Activated CD8-positive, alpha-beta T cell treated with anti-CD3 and anti-CD28 coated beads for 36 hours (primary cell): ENCODE measurements around the gene TBC1D22A. TPM values are rescaled to one million over a fixed set of nuclear protein-coding genes. Genes with fewer than 3 reads are reported as not detected.

Experiments
- ATAC-seq: fragments of 200-7000 bp; cut with Tn5 transposase; one replicate; pipeline ENCODE4 v1.10.0; 2021; ENCODE audit warnings: mild to moderate bottlenecking, moderate library complexity
- CTCF ChIA-PET: fragments of 350-600 bp; sonication (Branson Sonifier 250); formaldehyde crosslinking; loops from one replicate; lab custom pipeline; 2021; ENCODE audit warnings: antibody characterized with exemption; lab: Charles Lee
- POLR2A ChIA-PET: fragments of 350-600 bp; sonication (Branson Sonifier 250); formaldehyde crosslinking; loops from one replicate; lab custom pipeline; 2021; ENCODE audit warnings: antibody characterized with exemption; lab: Charles Lee
- DNase-seq: peaks from one replicate; pipeline ENCODE4 v3.0.0-alpha.2; 2020
- H3K27ac Mint-ChIP-seq: one replicate; pipeline ENCODE4 v1.8.0; 2021; ENCODE audit warnings: mild to moderate bottlenecking, mixed read lengths
- H3K27me3 Mint-ChIP-seq: one replicate; pipeline ENCODE4 v1.8.0; 2021; ENCODE audit warnings: mixed read lengths
- H3K36me3 Mint-ChIP-seq: one replicate; pipeline ENCODE4 v1.8.0; 2021; ENCODE audit warnings: low read depth, mixed read lengths
- H3K4me1 Mint-ChIP-seq: one replicate; pipeline ENCODE4 v1.8.0; 2021; ENCODE audit warnings: low read depth, mixed read lengths
- H3K4me3 Mint-ChIP-seq: one replicate; pipeline ENCODE4 v1.8.0; 2021; ENCODE audit warnings: mild to moderate bottlenecking, moderate library complexity, mixed read lengths
- H3K9me3 Mint-ChIP-seq: one replicate; pipeline ENCODE4 v1.8.0; 2021; ENCODE audit warnings: mixed read lengths
- CTCF ChIP-seq: fragments of 200-600 bp; IDR thresholded peaks from one replicate; pipeline ENCODE4 v1.8.0; 2022; ENCODE audit warnings: antibody characterized with exemption, mild to moderate bottlenecking
- intact Hi-C: fragments of 100-400 bp; cut with micrococcal nuclease; formaldehyde crosslinking; loops from one replicate; pipeline ENCODE4 v1.10.0; 2022
- total RNA-seq, 2 experiments: library from RNA; stranded (reverse); gene quantifications; one replicate each; pipeline ENCODE4 v1.2.3, GENCODE V29; 2021

Gene TBC1D22A
- total RNA-seq, 2 experiments from 2014 or later, result 41.0 to 42.8 TPM

GRCh38 chr22:46893281-46894020, 131.0 kb downstream of the TBC1D22A start:
- ChIA-PET POLR2A (no interaction called here), CTCF (no interaction called here)
- DNase-seq (no peak), ATAC-seq (no peak)
- Mint-ChIP-seq H3K36me3 (peaks cover 31% of the 10 kb centered on the region), H3K9me3 (no peaks in the 10 kb centered on the region), H3K27me3 (no peaks in the 10 kb centered on the region), H3K4me1 (peaks cover 1% of the 10 kb centered on the region), H3K27ac (no peak overlapping the region), H3K4me3 (no peak overlapping the region)
- intact Hi-C loops, result no loop called here
- TF ChIP-seq CTCF, result no peak

- H3K9me3 Mint-ChIP-seq, result no peaks in the 10 kb centered on the region
- peaks cover 31% of the 10 kb centered on the region for H3K36me3 Mint-ChIP-seq
- POLR2A ChIA-PET, result no interaction called here
- H3K4me1 Mint-ChIP-seq, result peaks cover 1% of the 10 kb centered on the region
- CTCF ChIA-PET, result no interaction called here
- TF ChIP-seq CTCF, result no peak
- DNase-seq (no peak), ATAC-seq (no peak)
- no peaks in the 10 kb centered on the region for H3K27me3 Mint-ChIP-seq
- H3K27ac Mint-ChIP-seq, result no peak overlapping the region
- intact Hi-C loops, result no loop called here
- H3K4me3 Mint-ChIP-seq, result no peak overlapping the region
These were observed 131.7 kb downstream of the TBC1D22A start for GRCh38 chr22:46894081-46894671.

GRCh38 chr22:46894851-46895640, 132.6 kb downstream of the TBC1D22A start:
- Mint-ChIP-seq H3K36me3 (peaks cover 31% of the 10 kb centered on the region), H3K4me3 (no peak overlapping the region), H3K4me1 (peaks cover 1% of the 10 kb centered on the region), H3K27ac (no peak overlapping the region), H3K9me3 (no peaks in the 10 kb centered on the region), H3K27me3 (no peaks in the 10 kb centered on the region)
- DNase-seq (no peak), ATAC-seq (no peak)
- CTCF ChIA-PET, result no interaction called here
- POLR2A ChIA-PET, result no interaction called here
- TF ChIP-seq CTCF, result no peak
- intact Hi-C loops, result no loop called here

GRCh38 chr22:46895753-46896152, 133.3 kb downstream of the TBC1D22A start:
- H3K4me3 Mint-ChIP-seq, result no peak overlapping the region
- intact Hi-C loops, result no loop called here
- ATAC-seq (no peak), DNase-seq (no peak)
- H3K9me3 Mint-ChIP-seq, result no peaks in the 10 kb centered on the region
- TF ChIP-seq CTCF, result no peak
- H3K27ac Mint-ChIP-seq, result no peak overlapping the region
- POLR2A ChIA-PET, result no interaction called here
- CTCF ChIA-PET, result no interaction called here
- peaks cover 29% of the 10 kb centered on the region for H3K36me3 Mint-ChIP-seq
- no peaks in the 10 kb centered on the region for H3K27me3 Mint-ChIP-seq
- peaks cover 3% of the 10 kb centered on the region for H3K4me1 Mint-ChIP-seq

GRCh38 chr22:46896166-46896565, 133.7 kb downstream of the TBC1D22A start:
- ChIA-PET POLR2A (interaction anchor here (0.6 kb wide), 1 partner anchor 9 kb away, joined by 3 read pairs; no protein-coding TSS in a partner anchor), CTCF (no interaction called here)
- no peak for TF ChIP-seq CTCF
- peaks cover 3% of the 10 kb centered on the region for H3K4me1 Mint-ChIP-seq
- H3K4me3 Mint-ChIP-seq, result no peak overlapping the region
- DNase-seq (no peak), ATAC-seq (no peak)
- no peaks in the 10 kb centered on the region for H3K27me3 Mint-ChIP-seq
- no peaks in the 10 kb centered on the region for H3K9me3 Mint-ChIP-seq
- peaks cover 27% of the 10 kb centered on the region for H3K36me3 Mint-ChIP-seq
- H3K27ac Mint-ChIP-seq, result no peak overlapping the region
- intact Hi-C loops, result no loop called here
